Stimulated activated CD8-positive, alpha-beta memory T cell treated with anti-CD3 and anti-CD28 coated beads, Interleukin-15, amount 100 ng/mL, for 4 hours (primary cell): Measurements from ENCODE around the gene EDNRB.
"Not testable (repeated sequence)": the region's sequence is repeated elsewhere in the genome, so short reads cannot be mapped to it uniquely, and the experiment has no call there.

Experiments used
- DNase-seq, 2 donors: peaks; one replicate each; pipeline ENCODE4 v3.0.0-alpha.2; 2020; ENCODE audit warnings: low read depth in 2 of 2

The EDNRB gene

GRCh38 chr13:77896536-77896935, 22.1 kb downstream of the EDNRB start:
- DNase-seq: no peak

- no peak for DNase-seq
Observed at GRCh38 chr13:77894743-77895142, 23.9 kb downstream of the EDNRB start.

- DNase-seq: no peak
Observed at GRCh38 chr13:77893066-77893465, 25.6 kb downstream of the EDNRB start.

- no peak for DNase-seq
Observed at GRCh38 chr13:77892491-77892890, 26.1 kb downstream of the EDNRB start.

- DNase-seq: no peak
Observed at GRCh38 chr13:77891486-77891885, 27.1 kb downstream of the EDNRB start.

- DNase-seq: no peak
Observed at GRCh38 chr13:77891041-77891440, 27.6 kb downstream of the EDNRB start.

- DNase-seq: no peak
Observed at GRCh38 chr13:77883328-77883727, 35.3 kb downstream of the EDNRB start.

GRCh38 chr13:77878190-77878589, 40.4 kb downstream of the EDNRB start:
- no peak for DNase-seq

GRCh38 chr13:77876176-77876575, 42.5 kb downstream of the EDNRB start:
- no peak for DNase-seq

- no peak for DNase-seq
Observed at GRCh38 chr13:77874406-77874805, 44.2 kb downstream of the EDNRB start.

GRCh38 chr13:77872995-77873394, 45.6 kb downstream of the EDNRB start:
- no peak for DNase-seq

GRCh38 chr13:77871596-77871995, 47.0 kb downstream of the EDNRB start:
- DNase-seq: no peak

- DNase-seq: no peak
Observed at GRCh38 chr13:77868717-77869116, 49.9 kb downstream of the EDNRB start.

GRCh38 chr13:77866971-77867370, 51.7 kb downstream of the EDNRB start:
- no peak for DNase-seq

- no peak for DNase-seq
Observed at GRCh38 chr13:77865622-77866021, 53.0 kb downstream of the EDNRB start.

- no peak for DNase-seq
Observed at GRCh38 chr13:77863144-77863543, 55.5 kb downstream of the EDNRB start.

GRCh38 chr13:77861741-77862140, 56.9 kb downstream of the EDNRB start:
- no peak for DNase-seq

- no peak for DNase-seq
Observed at GRCh38 chr13:77860507-77860981, 58.1 kb downstream of the EDNRB start.

- no peak for DNase-seq
Observed at GRCh38 chr13:77859450-77859849, 59.2 kb downstream of the EDNRB start.

- DNase-seq: no peak
Observed at GRCh38 chr13:77857531-77858209, 61.0 kb downstream of the EDNRB start.

GRCh38 chr13:77853703-77854102, 64.9 kb downstream of the EDNRB start:
- no peak for DNase-seq

- DNase-seq: not testable (repeated sequence)
Observed at GRCh38 chr13:77848050-77848449, 70.6 kb downstream of the EDNRB start.

- no peak for DNase-seq
Observed at GRCh38 chr13:77846173-77846572, 72.5 kb downstream of the EDNRB start.
